NCI-H1092 (cell line): ENCODE results near the gene SRGAP3.

Experiments
- DNase-seq: peaks from one replicate; lab custom pipeline; 2025; lab: John Stamatoyannopoulos, UW

The SRGAP3 gene

DNA sequence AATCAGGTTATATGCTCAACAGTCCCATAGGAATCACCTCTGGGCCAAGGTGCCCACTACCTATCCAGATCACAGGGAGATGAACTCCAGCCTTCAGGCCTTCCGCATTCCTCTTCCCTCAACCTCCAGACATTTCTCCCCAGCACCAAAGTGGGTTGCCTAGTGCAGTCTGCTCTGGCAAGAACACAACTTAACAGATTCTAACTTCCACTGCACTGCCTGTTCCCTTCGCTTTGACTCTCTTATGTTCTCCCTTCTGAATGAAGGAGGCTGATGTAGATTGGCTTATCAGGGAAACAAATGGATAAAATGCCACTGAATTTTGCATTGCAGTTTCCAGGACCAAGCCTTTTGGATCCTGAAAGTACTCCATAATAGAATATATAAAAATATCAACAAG lies 106.3 kb downstream of the SRGAP3 start:
- DNase-seq: no peak

- no peak for DNase-seq
Observed at GRCh38 chr3:9142362-9142761, 107.1 kb downstream of the SRGAP3 start.

GRCh38 chr3:9141928-9142289 lies 107.5 kb downstream of the SRGAP3 start:
- no peak for DNase-seq

GRCh38 chr3:9139366-9139765 lies 110.1 kb downstream of the SRGAP3 start:
- DNase-seq: no peak

DNA sequence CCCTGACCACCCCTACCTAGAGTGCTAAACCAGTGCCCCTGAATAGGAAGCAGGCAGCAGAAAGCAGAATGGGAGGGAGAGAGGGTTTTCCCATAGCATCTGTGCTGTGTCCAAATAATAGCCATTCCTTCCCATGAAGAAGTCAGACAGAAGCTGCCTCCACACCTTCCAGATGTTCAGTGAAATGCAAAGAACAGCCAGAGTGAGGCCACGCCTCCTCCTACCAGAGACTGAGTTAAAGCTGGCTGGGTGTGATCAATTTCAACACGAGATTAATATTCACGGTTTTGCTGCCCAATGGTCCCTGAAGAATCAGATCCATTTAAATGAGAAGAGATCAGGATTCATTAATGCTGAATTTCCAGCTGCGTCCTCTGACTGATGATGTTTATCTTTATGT lies 111.8 kb downstream of the SRGAP3 start:
- no peak for DNase-seq

GRCh38 chr3:9136746-9137465 lies 112.5 kb downstream of the SRGAP3 start:
- no peak for DNase-seq

GRCh38 chr3:9135930-9136525 lies 113.4 kb downstream of the SRGAP3 start:
- no peak for DNase-seq

GRCh38 chr3:9135526-9135925 lies 113.9 kb downstream of the SRGAP3 start:
- no peak for DNase-seq

DNA sequence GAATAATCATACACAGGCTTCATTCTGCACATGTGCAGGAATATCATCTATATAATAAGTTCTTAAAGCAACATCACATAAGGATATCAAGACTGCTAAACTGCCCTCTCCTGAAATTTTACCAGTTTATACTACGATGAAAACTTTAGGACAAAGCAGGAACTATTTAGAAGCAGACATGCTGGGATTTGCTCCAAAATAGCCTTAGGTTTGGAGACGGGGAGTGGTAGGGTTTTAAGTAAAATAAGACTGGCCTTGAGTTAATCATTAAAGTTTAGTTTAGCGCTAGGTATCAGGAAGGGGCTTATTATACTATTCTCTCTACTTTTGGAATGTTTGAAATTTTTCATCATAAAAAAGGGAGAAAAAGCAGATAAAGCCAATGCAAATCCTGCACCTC lies 115.8 kb downstream of the SRGAP3 start:
- DNase-seq: no peak

- no peak for DNase-seq
Observed at GRCh38 chr3:9130345-9131305, 118.8 kb downstream of the SRGAP3 start.

- no peak for DNase-seq
Observed at GRCh38 chr3:9129365-9129764, 120.1 kb downstream of the SRGAP3 start.

GRCh38 chr3:9125278-9125951 lies 124.0 kb downstream of the SRGAP3 start:
- DNase-seq: no peak

- no peak for DNase-seq
Observed at GRCh38 chr3:9124730-9125129, 124.7 kb downstream of the SRGAP3 start.

DNA sequence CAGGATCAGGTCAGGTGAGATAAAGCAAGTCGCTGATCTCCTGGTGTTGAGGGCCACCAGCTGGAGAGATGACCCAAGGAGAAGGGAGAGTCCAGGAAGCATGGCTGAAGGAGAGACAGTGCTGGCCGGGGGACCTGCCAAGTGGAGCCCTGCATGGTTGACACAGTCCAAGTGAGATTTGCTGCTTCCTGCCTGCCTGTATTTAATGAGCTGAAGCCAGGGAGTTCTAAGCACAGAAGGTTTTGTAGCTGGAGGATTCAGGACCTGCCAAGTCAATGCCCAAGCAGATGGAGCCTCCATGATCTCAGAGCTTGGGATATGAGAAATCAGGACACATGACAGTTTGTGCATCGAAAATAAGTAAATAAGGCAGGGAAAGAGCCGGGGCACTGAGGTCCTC lies 125.6 kb downstream of the SRGAP3 start:
- no peak for DNase-seq

DNA sequence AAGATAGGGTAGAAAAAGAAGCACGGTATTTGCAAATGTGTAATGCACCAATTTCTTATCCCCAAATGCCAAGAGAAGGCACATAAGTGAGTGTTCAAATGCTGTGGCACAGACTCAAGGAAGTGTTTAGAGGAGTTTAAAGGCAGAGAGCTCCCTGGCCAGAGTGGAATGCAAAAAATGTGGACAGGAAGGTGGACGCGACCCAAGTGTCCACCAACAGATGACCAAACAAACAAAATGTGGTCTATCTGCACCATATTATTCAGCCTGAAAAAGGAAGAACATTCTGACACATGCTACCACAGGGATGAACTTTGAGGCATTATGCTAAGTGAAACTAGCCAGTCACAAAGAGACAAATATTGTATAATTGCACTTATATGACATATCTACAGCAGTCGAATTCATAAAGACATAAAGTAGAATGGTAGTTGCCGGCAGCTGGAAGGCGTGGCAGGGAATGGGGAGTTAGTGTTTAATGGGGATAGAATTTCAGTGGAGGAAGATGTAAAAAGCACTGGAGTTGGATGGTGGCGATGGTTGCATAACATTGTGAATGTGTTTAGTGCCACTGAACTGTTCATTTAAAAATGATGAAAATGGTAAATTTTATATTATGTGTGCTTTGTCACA lies 126.6 kb downstream of the SRGAP3 start:
- DNase-seq: no peak

GRCh38 chr3:9121366-9122001 lies 128.0 kb downstream of the SRGAP3 start:
- DNase-seq: no peak

- no peak for DNase-seq
Observed at GRCh38 chr3:9119331-9119730, 130.1 kb downstream of the SRGAP3 start.

DNA sequence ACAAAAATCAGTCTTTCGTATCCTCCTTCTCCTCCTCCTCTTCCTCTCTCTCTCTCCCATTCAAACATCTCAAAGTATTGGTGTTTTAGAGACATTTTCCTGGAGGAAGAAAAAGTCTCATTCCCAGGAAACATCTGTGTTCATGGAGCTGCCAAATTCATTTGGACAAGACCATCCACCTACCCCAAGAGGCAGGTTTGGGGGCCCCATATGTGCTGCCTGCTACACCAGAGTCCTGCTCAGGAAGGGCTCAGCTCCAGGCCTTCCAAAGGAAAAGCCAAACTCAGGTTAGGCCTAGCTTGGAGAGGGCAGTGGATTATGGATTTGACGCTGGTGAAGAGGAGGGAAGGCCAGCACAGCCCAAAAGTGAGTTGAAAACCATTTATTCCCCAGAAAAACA lies 131.2 kb downstream of the SRGAP3 start:
- DNase-seq: no peak

DNA sequence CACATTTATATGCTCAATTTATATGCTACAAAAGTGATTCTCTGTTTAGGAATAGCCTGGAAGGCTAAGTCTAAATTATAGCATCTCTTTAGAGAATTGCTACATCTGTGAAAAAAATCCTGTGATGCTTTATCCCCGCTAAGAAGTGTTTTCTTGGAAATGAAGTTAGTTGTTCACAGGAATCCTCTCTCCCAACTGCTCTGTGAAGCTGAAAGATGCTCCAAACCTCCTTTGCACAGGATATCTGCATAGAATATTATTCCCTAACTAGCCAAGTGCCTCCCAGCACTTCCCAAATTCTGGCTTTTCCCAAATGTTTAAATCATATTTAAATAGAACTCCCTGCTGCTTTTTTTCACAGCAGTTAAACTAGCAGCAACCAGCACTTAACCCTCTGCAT lies 132.2 kb downstream of the SRGAP3 start:
- DNase-seq: no peak

GRCh38 chr3:9116336-9116735 lies 133.1 kb downstream of the SRGAP3 start:
- no peak for DNase-seq

GRCh38 chr3:9115336-9115735 lies 134.1 kb downstream of the SRGAP3 start:
- DNase-seq: no peak
